Stimulated activated CD4-positive, alpha-beta T cell treated with anti-CD3 and anti-CD28 coated beads, Interleukin-15, amount 100 ng/mL, for 1 hour (primary cell): ENCODE measurements around the gene KDSR.

ENCODE experiments used
- DNase-seq, 2 donors: peaks; one replicate each; pipeline ENCODE4 v3.0.0-alpha.2; 2020; ENCODE audit warnings: low read depth in 1 of 2, low spot score in 1 of 2

KDSR gene

GRCh38 chr18:63307551-63308200 lies 59.3 kb downstream of the KDSR start:
- no peak for DNase-seq

GRCh38 chr18:63306819-63307550 lies 60.0 kb downstream of the KDSR start:
- DNase-seq: no peak

DNA sequence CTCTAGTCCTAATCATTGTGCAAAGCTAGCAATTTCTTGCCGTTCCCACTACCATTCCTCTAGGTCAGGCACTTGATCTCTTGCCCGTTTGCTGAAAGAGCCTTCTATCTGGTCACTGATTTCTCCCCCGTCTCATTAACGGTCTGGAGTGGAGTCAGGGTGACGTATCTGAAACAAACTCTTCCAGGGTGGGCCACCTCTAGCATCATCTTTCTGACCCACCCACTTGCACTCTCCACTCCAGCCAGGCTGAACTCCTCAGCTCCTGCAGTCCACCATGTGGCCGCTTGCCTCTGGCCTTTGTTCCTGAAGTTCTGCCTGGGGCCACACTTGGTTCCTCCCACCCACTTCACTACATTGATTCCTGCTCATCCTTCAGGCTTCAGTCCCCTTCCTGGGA lies 60.8 kb downstream of the KDSR start:
- no peak for DNase-seq

GRCh38 chr18:63303547-63303946 lies 63.5 kb downstream of the KDSR start:
- DNase-seq: no peak

DNA sequence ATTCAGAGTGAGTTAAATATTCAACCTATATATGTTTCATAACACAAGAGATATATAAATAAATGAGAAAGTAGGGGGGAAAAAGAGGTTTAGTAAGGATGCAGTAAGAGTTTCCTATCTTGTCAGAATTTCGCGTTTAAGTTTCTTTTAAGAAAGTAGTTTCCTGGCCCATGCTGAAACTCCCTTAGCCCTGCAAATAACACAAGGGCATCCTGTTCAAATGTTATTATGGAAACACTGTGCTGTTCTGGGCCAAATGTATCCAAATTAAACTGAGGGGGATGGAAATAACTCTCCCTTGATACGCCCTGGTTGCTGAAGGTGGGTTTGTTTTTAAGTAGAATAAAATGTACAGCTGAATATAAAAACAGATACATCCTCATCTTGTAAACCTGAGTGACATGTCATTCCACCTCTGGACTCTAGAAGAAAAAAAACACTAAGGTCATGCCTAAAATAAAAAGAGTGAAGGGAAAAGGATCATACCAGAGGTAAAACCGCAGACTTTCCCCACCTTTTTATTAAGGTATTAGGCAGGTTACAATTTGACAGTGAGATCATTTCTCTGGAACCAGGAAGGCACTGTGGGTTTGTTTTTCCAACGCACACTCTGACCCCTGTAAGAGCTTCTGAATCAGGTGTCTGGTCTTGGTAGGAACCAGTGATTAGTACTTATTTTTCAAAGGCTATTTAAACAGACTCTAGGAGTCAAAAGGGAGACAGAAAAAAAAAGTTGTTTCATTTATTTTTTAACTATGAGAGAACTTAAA lies 64.2 kb downstream of the KDSR start:
- no peak for DNase-seq

- DNase-seq: no peak
Measured at GRCh38 chr18:63302220-63302619, 64.8 kb downstream of the KDSR start.

- DNase-seq: no peak
Measured at GRCh38 chr18:63301434-63301833, 65.6 kb downstream of the KDSR start.

GRCh38 chr18:63299837-63300745 lies 66.9 kb downstream of the KDSR start:
- no peak for DNase-seq

DNA sequence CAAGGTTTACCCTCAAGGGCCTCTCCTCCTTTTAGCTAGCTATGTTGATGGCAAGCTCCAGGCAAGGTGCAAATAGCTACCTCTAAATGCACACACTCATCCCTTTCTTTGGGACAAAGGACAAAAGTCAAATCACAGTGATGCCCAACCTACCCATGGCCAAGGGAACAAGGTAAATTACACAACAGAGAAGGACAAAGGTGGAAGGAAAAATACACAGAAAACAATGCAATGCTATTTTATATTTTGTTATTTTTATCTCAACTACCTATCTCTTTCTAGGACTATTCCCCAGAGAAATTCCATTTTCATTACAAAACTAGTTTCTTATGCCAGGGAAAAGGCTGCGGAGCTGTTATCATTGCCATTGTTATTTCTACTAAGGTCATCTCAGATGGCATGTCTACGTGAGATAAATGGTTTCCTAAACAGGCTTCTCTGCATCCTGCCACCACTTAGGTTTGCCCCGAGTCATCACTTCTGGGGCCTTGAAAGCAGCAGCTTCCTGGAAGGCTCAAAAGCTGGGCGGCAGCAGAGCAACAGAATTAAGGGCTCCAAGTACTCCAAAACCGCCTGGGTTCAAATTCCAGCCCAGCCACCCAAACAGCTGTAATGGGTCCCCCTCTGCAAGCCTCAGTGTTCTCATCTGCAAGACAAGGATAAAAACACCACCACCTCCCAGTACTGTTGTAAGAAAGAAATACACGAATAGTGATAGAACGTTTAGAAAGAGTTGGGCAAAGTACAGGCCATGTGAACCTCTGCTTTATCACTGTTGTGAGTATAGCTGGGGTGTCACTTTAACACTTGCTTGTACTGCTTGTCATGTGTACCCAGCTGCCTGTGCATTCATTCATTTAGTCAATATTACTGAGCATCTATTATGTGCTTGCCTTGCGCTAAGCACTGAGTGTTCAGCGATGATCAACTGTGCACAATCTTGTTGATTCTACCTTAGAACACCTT lies 68.3 kb downstream of the KDSR start:
- no peak for DNase-seq

DNA sequence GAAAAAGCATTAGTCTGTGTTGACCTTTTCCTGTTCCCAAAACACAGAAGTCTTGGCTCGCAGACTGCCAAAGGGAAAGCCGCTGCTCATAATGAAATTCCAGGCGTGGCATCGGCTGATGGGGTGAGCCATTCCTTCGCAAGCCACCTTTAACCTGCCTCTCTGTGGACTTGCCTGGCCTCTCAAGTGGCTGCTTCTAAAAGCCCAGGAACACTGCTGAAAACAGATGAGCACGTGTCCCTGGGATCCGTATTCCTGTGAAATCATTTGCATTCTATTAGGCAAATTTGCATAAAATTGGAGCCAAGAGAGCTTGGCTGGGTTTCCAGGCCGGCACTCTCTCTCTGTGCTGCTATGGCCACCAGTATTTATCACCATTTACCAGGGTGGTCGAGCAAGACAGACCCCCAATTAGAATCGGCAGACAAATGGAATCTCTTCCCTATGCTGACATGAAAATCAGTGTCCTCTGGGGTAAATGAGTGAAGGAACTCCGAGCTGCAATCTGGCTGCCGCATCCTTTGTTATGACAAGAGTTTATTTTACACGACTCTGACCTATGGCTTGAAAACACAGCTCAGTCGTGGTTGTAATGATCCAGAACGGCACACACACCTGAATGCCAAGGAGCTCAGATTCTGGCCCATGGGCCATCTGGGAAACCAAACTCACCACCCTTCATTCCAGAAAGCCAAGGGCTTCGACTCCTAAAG lies 69.2 kb downstream of the KDSR start:
- DNase-seq: no peak

DNA sequence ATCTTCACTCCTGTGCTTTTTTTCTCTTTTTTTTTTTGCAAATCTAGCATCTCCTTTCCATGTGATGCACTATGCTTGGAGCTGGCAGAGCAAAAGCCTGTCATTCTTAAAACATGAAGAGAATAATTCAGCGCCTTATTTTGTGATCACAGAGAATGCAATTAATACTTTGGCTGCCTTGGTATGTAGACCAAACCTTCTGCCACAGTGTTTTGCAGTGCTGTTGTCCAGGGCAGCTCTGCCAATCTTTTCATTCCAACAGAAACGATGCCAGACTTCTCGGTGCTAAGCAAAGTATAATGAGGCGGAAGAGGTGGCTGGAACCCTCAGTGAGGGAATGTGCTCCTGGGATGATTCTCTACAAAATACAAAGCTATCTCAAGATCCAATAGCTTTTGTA lies 73.1 kb downstream of the KDSR start:
- no peak for DNase-seq

- DNase-seq: no peak
Measured at GRCh38 chr18:63292831-63293683, 73.9 kb downstream of the KDSR start.

- DNase-seq: no peak
Measured at GRCh38 chr18:63291278-63291677, 75.7 kb downstream of the KDSR start.

DNA sequence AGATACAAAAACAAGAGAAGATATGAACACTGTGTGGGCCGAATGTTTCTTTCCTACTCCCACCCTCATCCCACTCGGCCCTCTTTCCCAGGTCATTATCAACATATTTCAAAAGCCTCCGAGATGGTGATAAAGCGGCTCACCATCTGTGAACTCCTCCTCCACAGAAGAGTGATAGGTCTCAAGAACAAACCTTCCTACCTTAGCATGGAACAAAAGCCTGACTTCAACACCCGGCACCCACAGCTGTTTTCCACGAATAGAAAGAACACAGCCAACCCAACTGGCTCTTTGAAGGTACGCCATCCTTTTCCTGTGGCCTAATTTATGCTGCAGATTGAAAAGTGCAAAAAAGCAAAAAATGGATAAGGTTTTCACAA lies 76.2 kb downstream of the KDSR start:
- DNase-seq: peak in 1 of 2 donors; percentile 34

DNA sequence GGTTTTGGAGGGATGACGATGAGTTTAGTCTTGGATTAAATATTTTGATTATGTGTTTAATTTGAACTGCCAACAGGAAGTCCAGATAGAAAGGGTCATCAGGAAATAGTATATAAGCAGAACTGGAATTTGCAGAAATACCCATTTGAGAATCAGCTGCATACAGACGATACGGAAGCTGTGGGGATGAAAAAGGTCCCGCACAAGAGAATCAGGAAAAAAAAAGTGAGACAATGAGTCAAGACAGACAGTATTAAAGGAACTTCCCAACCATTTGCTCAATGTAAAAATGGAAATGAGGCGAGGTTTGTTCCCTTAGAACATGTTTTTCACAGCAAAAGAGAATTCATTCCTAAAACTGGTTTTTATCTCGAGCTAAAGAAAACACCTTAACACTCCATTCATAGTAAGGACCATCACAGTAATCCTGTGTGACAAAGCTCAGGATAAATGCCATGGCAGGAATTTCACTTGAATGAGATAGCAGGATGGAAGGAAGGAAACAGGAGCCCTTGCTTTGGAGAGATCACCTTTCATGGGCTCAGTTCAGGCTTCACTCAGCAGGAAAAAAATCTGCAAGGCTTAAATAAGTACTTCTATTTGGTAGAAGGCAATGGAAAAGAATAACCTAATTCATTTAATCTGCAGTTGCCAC lies 76.7 kb downstream of the KDSR start:
- no peak for DNase-seq

GRCh38 chr18:63288311-63288710 lies 78.7 kb downstream of the KDSR start:
- DNase-seq: no peak

GRCh38 chr18:63287691-63288220 lies 79.2 kb downstream of the KDSR start:
- no peak for DNase-seq

DNA sequence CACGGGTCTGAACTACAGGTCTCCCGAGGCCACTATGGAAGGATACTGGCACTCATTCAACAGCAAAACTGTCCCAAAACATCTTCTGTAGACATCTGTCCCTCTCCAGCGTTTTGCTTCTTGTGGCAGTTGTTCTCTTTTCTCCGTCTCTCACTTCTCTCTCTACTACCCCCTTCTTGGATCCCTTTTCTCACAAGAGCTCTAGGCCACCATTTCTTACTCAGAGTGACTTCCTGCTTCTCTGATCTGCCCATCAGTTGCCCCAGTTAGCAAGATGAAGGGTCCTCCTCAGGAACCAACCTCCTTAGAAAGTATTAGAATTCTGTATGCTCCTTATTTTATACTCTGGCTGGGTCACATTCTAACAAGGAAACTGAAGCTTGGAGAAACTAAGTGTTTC lies 80.1 kb downstream of the KDSR start:
- no peak for DNase-seq
